Testis (tissue), 3 donors: Measurements from ENCODE around the gene SPATA25. TPM values are rescaled to one million over a fixed set of nuclear protein-coding genes. Genes with fewer than 3 reads are reported as not detected.
"Not testable (repeated sequence)": the region's sequence is repeated elsewhere in the genome, so short reads cannot be mapped to it uniquely, and the experiment has no call there.

Experiments used
- DNase-seq: peaks from one replicate; pipeline ENCODE4 v3.0.0-alpha.2; 2019
- H3K27ac ChIP-seq, 2 donors: fragments of 200-600 bp; sonication (generic); one replicate each; pipeline ENCODE4 v1.5.1; 2019
- H3K27me3 ChIP-seq: fragments of 200-600 bp; sonication (generic); one replicate; pipeline ENCODE4 v1.5.1; 2019
- H3K36me3 ChIP-seq: fragments of 200-600 bp; sonication (generic); one replicate; pipeline ENCODE4 v1.5.1; 2017; ENCODE audit warnings: low read depth; ENCODE audit errors: missing control alignments
- H3K4me1 ChIP-seq: fragments of 200-600 bp; sonication (generic); one replicate; pipeline ENCODE4 v1.5.1; 2019
- H3K4me3 ChIP-seq, 2 donors: fragments of 200-600 bp; sonication (generic); one replicate each; pipeline ENCODE4 v1.5.1; 2017 to 2019
- H3K9me3 ChIP-seq: fragments of 200-600 bp; sonication (generic); one replicate; pipeline ENCODE4 v1.5.1; 2017
- POLR2A ChIP-seq: fragments of 450-650 bp; IDR thresholded peaks from one replicate; pipeline ENCODE4 v1.6.1; 2017; ENCODE audit warnings: antibody characterized with exemption, mild to moderate bottlenecking, moderate library complexity
- WGBS, 2 donors: methylation state at CpG; one replicate each; pipeline ENCODE4 v1.1.5; 2018; 5-methylcytosine and 5-hydroxymethylcytosine counted together
- intact Hi-C: fragments of 100-400 bp; cut with DNase I; formaldehyde crosslinking; loops from one replicate; pipeline ENCODE4 v1.15.1; 2023; ENCODE audit warnings: low total_unique reads
- polyA plus RNA-seq: library from polyadenylated mRNA; stranded (reverse); fragments of 350-450 nt; fragmentation: Illumina TruSeq; extraction: RNeasy Lipid Tissue Mini Kit (QIAGEN cat#74804); gene quantifications from one replicate; pipeline ENCODE4 v1.2.3, GENCODE V29; 2014; ENCODE audit warnings: low read depth, low replicate concordance; ENCODE audit not compliant: insufficient read depth
- total RNA-seq, 2 donors: library from RNA; depleted of rRNA; stranded (reverse); fragments of >200 nt; gene quantifications; one replicate each; pipeline ENCODE4 v1.2.3, GENCODE V29; 2016
- TF ChIP-seq, protein P1 (sequence below), 3 experiments: fragments of 450-650 bp in 2 of 3; fragments of 200-600 bp in 1 of 3; sonication (generic) in 1 of 3; IDR thresholded peaks; one replicate each; pipeline ENCODE4 v1.5.1; 2016 to 2019; ENCODE audit warnings: antibody characterized with exemption in 3 of 3, mild to moderate bottlenecking in 2 of 3, moderate library complexity in 1 of 3

Gene SPATA25
- total and polyA plus RNA-seq, 3 donors from 2014 or later, result 14.9 to 59.4 (median 26.0) TPM

DNA sequence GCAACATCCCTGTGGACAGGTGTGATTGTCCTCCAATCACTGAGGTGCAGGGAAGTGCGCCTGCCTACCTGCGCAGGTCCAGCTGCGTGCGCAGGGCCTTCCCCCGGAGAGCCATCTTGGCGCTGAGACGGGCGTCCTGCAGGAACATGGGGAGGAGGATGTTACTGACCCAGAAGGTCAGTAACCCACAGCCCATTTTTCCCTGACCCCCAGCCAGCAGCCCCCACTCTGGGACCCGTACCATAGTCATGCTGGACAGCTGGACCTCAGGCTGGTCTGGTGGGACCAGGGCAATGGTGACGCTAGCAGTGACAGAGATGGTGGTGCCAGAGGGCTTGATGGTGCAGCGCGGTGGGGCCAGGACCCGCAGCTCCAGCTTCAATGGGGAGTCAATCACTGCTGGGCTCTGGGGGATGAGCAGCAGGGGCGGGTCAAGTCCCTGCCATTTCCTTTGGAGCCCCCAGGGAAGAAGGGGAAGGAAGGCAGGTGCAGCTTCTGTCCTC, 14.8 kb upstream of the SPATA25 start:
- H3K4me1 ChIP-seq, result no peaks in the 10 kb centered on the region
- no peak overlapping the region for H3K27ac ChIP-seq
- intact Hi-C loops, result no loop called here
- DNase-seq, result no peak
- H3K4me3 ChIP-seq, result no peak overlapping the region
- H3K36me3 ChIP-seq, result no peaks in the 10 kb centered on the region
- TF ChIP-seq, protein P1, sequence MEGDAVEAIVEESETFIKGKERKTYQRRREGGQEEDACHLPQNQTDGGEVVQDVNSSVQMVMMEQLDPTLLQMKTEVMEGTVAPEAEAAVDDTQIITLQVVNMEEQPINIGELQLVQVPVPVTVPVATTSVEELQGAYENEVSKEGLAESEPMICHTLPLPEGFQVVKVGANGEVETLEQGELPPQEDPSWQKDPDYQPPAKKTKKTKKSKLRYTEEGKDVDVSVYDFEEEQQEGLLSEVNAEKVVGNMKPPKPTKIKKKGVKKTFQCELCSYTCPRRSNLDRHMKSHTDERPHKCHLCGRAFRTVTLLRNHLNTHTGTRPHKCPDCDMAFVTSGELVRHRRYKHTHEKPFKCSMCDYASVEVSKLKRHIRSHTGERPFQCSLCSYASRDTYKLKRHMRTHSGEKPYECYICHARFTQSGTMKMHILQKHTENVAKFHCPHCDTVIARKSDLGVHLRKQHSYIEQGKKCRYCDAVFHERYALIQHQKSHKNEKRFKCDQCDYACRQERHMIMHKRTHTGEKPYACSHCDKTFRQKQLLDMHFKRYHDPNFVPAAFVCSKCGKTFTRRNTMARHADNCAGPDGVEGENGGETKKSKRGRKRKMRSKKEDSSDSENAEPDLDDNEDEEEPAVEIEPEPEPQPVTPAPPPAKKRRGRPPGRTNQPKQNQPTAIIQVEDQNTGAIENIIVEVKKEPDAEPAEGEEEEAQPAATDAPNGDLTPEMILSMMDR (IDR thresholded peaks at IDR 0.05), result no peak
- no peak for TF ChIP-seq POLR2A
- WGBS, 2 donors, result 86 to 92% methylated on average over 1 to 14 of the region's 14 CpGs
- no peaks in the 10 kb centered on the region for H3K9me3 ChIP-seq
- no peaks in the 10 kb centered on the region for H3K27me3 ChIP-seq

DNA sequence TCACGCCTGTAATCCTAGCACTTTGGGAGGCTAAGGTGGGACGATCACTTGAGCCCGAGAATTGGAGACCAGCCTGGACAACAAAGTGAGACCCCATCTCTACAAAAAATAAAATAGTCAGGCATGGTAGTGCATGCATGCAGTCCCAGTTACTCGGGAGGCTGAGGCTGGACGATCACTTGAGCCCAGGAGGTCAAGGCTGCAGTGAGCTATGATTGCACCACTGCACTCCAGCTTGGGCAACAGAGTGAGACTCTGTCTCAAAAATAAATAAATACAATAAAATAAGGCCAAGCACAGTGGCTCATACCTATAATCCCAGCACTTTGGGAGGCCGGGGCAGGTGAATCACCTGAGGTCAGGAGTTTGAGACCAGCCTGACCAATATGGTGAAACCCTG, 13.9 kb upstream of the SPATA25 start:
- H3K36me3 ChIP-seq, DNase-seq, H3K4me3 ChIP-seq, H3K9me3 ChIP-seq, H3K27me3 ChIP-seq, H3K27ac ChIP-seq, H3K4me1 ChIP-seq, intact Hi-C loops: not testable (repeated sequence)
- 83 to 86% methylated on average over 6 of the region's 6 CpGs for WGBS, 2 donors

DNA sequence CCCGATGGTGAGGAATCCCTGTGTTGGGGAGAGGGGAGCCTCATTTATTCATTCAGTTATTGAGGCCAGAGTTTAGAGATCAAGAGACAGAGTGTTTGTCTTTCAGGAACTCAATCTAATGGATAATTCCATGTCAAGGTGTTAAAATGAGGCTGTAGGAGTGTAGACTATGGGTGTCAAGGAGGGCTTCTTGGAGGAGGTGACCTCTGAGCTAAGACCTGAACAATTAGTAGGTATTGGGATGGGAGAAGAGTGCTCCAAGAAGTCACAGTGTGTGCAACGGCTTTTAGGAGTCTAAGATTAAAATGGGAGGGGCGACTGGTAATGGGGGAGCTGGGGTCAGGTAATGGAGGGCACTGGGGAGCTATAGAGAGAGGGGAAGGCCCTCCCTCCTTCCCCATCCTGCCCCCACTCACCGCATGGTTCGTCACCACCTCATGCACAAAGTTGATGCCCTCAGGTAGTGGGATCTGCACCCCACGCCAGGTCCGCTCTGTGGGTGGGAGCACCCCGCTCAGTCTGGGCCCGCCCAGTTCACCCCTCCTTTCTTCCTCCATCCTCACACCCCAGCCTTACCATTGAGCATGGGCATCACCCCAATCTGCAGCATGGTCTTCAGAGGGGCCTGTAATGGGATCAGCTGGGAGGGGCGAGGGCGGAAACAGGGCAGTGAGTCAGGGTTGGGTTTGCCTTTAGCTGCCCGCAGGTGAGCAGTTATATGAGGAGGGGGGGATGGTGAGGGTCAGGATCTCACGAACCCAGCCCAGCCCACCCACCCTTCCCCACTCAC, 11.8 kb upstream of the SPATA25 start:
- no peaks in the 10 kb centered on the region for H3K27me3 ChIP-seq
- no peaks in the 10 kb centered on the region for H3K4me1 ChIP-seq
- intact Hi-C loops, result loop anchor here (10.0 kb wide), 1 partner anchor 56 kb away; no protein-coding TSS in a partner anchor
- H3K27ac ChIP-seq, result no peak overlapping the region
- no peak overlapping the region for H3K4me3 ChIP-seq
- H3K36me3 ChIP-seq, result no peaks in the 10 kb centered on the region
- 86 to 88% methylated on average over 10 to 13 of the region's 13 CpGs for WGBS, 2 donors
- no peak for TF ChIP-seq POLR2A
- TF ChIP-seq, protein P1 (IDR thresholded peaks at IDR 0.05), result no peak
- no peaks in the 10 kb centered on the region for H3K9me3 ChIP-seq
- DNase-seq, result no peak

DNA sequence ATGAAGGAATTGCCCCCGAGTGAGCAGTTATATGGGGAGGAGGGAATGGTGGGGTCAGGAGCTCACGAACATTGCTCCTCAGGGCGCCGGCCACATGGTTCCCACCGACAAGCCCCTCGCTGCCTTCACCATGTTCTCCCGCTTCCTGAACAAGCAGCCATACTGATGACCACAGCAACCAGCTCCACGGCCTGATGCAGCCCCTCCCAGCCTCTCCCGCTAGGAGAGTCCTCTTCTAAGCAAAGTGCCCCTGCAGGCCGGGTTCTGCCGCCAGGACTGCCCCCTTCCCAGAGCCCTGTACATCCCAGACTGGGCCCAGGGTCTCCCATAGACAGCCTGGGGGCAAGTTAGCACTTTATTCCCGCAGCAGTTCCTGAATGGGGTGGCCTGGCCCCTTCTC, 10.9 kb upstream of the SPATA25 start:
- TF ChIP-seq, protein P1 (IDR thresholded peaks at IDR 0.05), result no peak
- no peak for TF ChIP-seq POLR2A
- H3K36me3 ChIP-seq, result no peaks in the 10 kb centered on the region

DNA sequence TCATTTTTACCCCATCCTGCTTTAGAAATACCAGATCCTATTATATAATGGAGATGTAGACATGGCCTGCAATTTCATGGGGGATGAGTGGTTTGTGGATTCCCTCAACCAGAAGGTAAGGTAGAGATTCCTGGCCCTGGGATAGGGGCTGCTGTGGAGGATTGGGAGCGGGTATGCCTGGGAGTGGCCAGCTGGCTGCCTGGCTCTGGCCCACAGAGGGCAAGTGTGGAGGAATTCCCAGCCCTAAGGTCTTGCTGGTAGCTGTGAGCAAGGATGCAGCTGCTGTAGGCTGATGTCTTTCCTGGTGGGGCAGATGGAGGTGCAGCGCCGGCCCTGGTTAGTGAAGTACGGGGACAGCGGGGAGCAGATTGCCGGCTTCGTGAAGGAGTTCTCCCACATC, 10.3 kb upstream of the SPATA25 start:
- H3K36me3 ChIP-seq, result no peaks in the 10 kb centered on the region
- H3K27me3 ChIP-seq, result no peaks in the 10 kb centered on the region
- WGBS, 2 donors, result 79 to 88% methylated on average over 7 of the region's 7 CpGs
- intact Hi-C loops, result loop anchor here (10.0 kb wide), 1 partner anchor 57 kb away; no protein-coding TSS in a partner anchor
- DNase-seq, result no peak
- no peak overlapping the region for H3K27ac ChIP-seq
- H3K4me3 ChIP-seq, result no peak overlapping the region
- H3K9me3 ChIP-seq, result no peaks in the 10 kb centered on the region
- no peaks in the 10 kb centered on the region for H3K4me1 ChIP-seq
- no peak for TF ChIP-seq POLR2A
- TF ChIP-seq, protein P1 (IDR thresholded peaks at IDR 0.05), result no peak

More for the DNA sequence above, 10.9 kb upstream of the SPATA25 start:
- H3K27me3 ChIP-seq, result no peaks in the 10 kb centered on the region
- intact Hi-C loops, result loop anchor here (10.0 kb wide), 1 partner anchor 57 kb away; no protein-coding TSS in a partner anchor
- H3K4me3 ChIP-seq, result no peak overlapping the region
- 79% methylated on average over 12 of the region's 12 CpGs for WGBS, 2 donors
- H3K9me3 ChIP-seq, result no peaks in the 10 kb centered on the region
- H3K4me1 ChIP-seq, result no peaks in the 10 kb centered on the region
- no peak for DNase-seq
- no peak overlapping the region for H3K27ac ChIP-seq
